Eye (tissue), 1 donor: ENCODE results near the gene TAS2R4.
"Not testable (repeated sequence)": the region's sequence is repeated elsewhere in the genome, so short reads cannot be mapped to it uniquely, and the experiment has no call there.

Source experiments
- DNase-seq: peaks from one replicate; pipeline ENCODE4 v3.0.0-alpha.2; 2015

The TAS2R4 gene

GRCh38 chr7:141776374-141776773, at the start of gene TAS2R4:
TSS of gene TAS2R4 (plus strand) at chr7:141776674. CDS start at chr7:141778489, 1,815 bp downstream.
- DNase-seq: no peak

GRCh38 chr7:141729020-141729419, 47.5 kb upstream of the TAS2R4 start:
- no peak for DNase-seq

- DNase-seq: no peak
Measured at GRCh38 chr7:141731476-141732149, 44.9 kb upstream of the TAS2R4 start.

- DNase-seq: no peak
Measured at GRCh38 chr7:141737118-141737835, 39.2 kb upstream of the TAS2R4 start.

GRCh38 chr7:141737836-141738591, 38.5 kb upstream of the TAS2R4 start, which contains the start of gene SSBP1:
TSS of gene SSBP1 (plus strand) at chr7:141738358. CDS start at chr7:141739167, 809 bp downstream.
- DNase-seq: peak; percentile 98

- no peak for DNase-seq
Measured at GRCh38 chr7:141738592-141739013, 37.9 kb upstream of the TAS2R4 start.

GRCh38 chr7:141739250-141739649, 37.2 kb upstream of the TAS2R4 start:
- DNase-seq: no peak

- DNase-seq: no peak
Measured at GRCh38 chr7:141742229-141742628, 34.2 kb upstream of the TAS2R4 start.

GRCh38 chr7:141744131-141744530, 32.3 kb upstream of the TAS2R4 start:
- no peak for DNase-seq

GRCh38 chr7:141748396-141748795, 28.1 kb upstream of the TAS2R4 start:
- DNase-seq: no peak

- peak; percentile 14 for DNase-seq
Measured at GRCh38 chr7:141751904-141752303, 24.6 kb upstream of the TAS2R4 start.

GRCh38 chr7:141752634-141753033, 23.8 kb upstream of the TAS2R4 start:
- no peak for DNase-seq

GRCh38 chr7:141754939-141755338, 21.5 kb upstream of the TAS2R4 start:
- no peak for DNase-seq

- no peak for DNase-seq
Measured at GRCh38 chr7:141763797-141764196, 12.7 kb upstream of the TAS2R4 start, which contains the start of gene TAS2R3. TSS of gene TAS2R3 (plus strand) at chr7:141764097. CDS start at chr7:141764159, 62 bp downstream.

GRCh38 chr7:141770083-141770583, 6.3 kb upstream of the TAS2R4 start:
- not testable (repeated sequence) for DNase-seq

GRCh38 chr7:141785706-141786552, 9.5 kb downstream of the TAS2R4 start:
- DNase-seq: peak; percentile 58

GRCh38 chr7:141788296-141788695, 11.8 kb downstream of the TAS2R4 start:
- no peak for DNase-seq

- DNase-seq: no peak
Measured at GRCh38 chr7:141789917-141790316, 13.4 kb downstream of the TAS2R4 start, which contains the start of gene TAS2R5. TSS of gene TAS2R5 (plus strand) at chr7:141790217. CDS start at chr7:141790362, 145 bp downstream.

- no peak for DNase-seq
Measured at GRCh38 chr7:141792526-141792925, 16.1 kb downstream of the TAS2R4 start.

- DNase-seq: peak; percentile 8
Measured at GRCh38 chr7:141820067-141820466, 43.6 kb downstream of the TAS2R4 start.

GRCh38 chr7:141822432-141822831, 46.0 kb downstream of the TAS2R4 start:
- not testable (repeated sequence) for DNase-seq
